Activated CD4-positive, alpha-beta T cell treated with anti-CD3 and anti-CD28 coated beads, Interleukin-2, amount 50 U/mL, for 48 hours (primary cell): Measurements from ENCODE around the gene HCFC1R1.
"Not testable (repeated sequence)": the region's sequence is repeated elsewhere in the genome, so short reads cannot be mapped to it uniquely, and the experiment has no call there.

Experiments used
- DNase-seq, 2 experiments: peaks; one replicate each; pipeline ENCODE4 v3.0.0-alpha.2; 2020

HCFC1R1 gene

DNA sequence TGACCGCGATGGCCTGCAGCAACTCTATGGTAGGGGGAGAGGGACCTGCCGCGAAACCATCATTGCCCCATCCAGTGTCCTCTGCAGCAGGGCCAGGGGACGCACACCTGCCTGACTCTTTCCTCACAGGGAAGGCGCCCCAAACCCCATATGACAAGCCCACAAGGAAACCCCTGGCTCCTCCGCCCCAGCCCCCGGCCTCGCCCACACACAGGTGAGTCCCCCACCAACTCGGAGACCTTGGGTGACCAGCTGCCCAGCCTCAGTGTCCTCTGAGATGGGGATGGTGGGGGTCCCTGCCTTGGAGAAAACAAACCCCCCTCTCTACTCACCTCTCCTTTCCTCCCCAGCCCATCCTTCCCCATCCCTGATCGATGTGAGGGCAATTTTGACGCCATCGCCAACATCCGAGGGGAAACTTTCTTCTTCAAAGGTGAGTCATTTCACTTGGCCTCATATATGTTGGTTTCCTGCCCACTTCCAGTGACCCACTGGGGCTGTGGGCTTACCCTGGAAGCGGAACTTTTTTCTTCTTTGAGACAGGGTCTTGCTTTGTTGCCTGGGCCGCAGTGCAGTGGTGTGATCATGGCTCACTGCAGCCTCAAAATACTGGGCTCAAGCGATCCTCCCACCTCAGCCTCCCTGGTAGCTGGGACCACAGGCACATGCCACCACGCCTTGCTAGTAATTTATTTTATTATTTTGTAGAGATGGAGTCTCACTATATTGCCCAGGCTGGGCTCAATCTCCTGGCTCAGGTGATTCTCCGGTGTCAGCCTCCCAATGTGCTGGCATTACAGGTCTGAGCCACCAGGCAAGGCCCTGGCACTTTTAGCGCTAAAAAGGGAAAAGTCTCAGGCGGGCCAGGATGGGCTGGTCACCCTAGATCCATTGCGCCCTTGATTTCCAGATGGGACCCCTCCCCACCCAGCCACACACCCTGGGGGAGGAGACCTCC, 33.7 kb upstream of the HCFC1R1 start:
- no peak for DNase-seq

DNA sequence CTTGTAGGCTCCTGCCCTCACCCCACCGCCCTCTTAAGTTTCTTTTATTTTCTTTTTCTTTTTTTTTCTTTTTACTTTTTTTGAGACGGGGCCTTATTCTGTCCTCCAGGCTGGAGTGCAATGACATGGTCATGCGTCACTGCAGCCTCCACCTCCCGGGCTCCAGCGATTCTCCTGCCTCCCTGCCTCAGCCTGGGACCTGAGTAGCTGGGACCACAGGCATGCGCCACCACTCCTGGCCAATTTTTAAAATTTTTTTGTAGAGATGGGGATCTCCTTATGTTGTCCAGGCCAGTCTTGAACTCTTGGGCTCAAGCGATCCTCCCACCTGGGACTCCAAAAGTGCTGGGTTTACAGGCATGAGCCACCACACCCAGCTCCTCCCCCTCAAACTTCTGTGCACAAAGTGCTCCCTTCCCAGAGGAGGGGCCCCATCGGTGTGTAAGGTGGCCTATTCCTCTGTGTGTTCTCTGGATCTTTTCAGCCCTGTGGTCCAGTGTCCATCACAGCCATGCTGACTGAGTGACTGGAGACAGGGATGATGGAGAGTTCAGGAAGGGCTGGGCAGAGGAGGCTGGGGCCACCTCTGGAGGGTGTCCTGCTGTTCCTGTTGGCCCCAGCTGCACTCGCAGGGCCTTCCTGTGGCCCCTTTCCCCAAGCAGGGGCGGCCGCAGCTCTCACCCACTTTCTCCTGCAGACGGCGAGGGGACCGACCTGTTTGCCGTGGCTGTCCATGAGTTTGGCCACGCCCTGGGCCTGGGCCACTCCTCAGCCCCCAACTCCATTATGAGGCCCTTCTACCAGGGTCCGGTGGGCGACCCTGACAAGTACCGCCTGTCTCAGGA, 32.8 kb upstream of the HCFC1R1 start:
- no peak for DNase-seq

DNA sequence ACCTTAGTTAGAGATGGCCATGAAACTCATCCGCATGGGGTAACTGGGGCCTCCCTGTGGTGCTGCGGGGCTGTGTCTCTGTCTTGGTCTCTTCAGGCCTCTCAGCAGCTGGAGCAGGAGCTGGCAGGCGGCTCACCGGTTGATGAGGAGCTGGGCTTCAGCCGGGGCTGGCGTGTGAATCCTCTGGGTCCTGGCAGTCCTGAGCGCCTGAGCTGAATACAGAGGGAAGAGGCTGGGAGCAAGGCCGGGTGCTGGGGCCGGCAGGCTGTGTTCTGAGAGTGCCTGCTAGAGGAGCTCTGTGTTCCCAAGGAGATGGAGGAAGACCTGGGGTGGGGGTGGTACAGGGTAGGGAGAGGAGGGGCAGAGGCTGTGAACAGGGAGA, 32.0 kb upstream of the HCFC1R1 start:
- not testable (repeated sequence) for DNase-seq

DNA sequence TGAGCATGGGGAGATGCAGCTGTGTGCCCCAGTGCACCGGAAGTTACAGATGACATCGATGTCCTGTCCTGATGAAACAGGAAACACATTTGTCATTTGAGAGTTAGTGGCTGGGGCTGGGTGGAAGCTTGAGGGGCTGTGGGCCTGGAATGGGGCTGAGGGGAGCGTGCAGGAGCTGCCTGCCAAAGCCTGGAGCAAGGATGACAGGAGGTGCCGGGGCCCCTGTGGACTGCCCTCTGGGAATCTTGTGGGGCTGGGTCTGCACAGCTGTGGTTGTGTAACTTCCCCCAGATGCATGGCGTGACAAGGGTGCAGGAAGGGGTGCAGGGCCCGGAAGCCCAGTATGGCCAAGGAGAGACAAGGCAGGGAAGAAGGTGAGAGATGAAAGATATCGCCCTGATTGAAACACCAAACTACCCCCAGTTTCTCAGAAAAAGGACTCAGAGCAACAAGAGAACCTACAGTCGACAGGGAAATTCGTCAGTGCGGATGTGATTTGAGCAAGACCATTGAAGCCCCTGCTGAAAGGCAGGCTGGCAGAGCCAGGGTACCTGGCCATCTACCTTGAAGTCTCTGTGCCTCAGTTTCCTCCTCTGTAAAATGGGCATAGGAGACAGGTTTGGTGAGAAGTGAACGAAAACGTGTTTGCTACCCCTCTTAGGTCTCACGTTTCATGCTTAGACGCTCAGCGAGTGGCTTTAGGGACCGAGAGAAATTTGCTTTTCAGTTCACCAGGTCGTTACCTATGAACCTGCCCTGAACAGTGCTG, 31.4 kb upstream of the HCFC1R1 start:
- DNase-seq, result no peak

DNA sequence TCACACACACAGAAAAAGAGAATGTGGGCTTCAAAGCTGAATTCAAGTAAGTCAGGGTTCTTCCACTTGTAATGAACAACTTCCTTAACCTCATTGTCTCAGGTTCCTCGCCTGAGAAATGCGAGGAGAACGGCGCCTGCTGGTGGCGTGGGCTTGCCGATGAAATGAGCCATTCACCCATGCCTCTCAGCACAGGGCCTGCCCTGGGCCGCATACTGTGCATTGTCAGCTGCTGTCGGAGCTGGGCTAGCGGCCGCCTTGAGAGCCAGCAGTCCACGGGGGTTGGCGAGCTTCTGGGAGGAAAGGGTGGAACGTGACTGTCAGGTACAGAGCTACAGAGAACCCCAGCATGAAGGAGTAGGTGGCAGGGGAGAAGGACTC, 29.6 kb upstream of the HCFC1R1 start:
- DNase-seq, result not testable (repeated sequence)

DNA sequence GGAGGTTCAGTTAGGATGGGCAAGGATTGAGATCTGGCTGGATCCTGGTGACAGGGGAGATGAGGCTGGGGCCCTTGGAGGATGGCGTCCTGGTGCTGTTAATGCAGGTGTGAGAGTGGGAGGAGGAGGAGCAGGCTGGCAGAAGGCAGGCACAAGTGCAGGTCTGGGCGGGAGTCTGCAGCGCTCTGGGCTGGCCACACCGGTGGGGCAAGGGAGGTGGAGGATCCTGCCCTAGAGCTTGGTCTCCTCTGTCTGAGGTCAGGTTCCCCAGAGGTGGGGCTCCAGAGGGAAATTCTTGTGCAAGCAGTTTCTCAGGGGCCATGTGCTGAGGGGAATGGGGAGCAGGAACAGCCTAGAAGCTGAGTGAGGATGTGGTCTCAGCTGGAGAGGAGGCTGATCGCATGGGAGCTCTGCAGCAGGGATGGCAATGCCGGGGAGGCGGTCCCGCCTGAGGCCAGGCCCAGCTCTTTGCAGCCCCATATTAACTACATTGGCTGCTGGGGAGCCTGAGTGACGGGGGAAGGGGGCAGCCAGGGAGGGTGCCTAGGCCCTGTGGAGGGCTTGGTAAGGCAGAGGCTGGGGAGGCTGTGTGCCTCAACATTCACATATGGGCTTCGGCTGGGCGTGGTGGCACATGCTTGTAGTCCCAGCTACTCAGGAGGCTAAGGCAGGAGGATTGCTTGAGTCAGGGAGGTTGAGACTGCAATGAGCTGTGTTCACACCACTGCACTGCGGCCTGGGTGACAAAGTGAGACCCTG, 29.0 kb upstream of the HCFC1R1 start:
- DNase-seq, result peak in 1 of 2 experiments; percentile 48

DNA sequence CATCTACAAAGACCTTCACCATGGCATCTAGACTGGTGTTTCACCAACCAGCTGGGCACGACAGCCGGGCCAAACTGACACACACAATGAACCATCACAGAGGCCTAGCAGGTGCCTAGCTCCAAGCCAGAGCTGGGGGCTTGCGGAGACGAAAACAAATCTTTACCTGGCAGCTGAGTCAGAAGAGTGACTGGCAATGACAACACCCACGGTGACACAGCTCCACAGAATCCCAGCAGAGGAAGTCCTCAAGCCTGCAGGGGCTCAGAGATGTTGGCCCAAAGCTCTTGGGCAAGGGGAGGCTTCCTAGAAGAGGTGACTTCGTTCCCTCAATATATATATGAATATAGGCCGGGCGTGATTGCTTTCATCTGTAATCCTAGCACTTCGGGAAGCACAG, 27.8 kb upstream of the HCFC1R1 start:
- no peak for DNase-seq

DNA sequence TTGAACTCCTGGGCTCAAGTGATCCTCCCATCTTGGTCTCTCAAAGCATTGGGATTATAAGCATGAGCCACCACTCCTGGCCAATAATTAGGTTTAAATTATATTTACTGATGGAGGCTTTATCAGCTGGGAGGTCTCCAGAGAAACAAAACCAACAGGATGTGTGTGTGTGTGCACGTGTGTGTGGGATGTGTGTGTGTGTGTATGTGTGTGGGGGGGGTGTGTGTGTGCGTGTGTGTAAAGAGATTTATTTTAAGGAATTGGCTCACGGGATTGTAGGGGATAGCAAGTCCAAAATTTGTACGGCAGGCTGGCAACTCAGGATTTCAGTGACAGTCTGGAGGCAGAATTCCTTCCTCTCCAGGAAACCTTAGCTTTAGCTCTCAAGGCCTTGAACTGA, 27.3 kb upstream of the HCFC1R1 start:
- no peak for DNase-seq

DNA sequence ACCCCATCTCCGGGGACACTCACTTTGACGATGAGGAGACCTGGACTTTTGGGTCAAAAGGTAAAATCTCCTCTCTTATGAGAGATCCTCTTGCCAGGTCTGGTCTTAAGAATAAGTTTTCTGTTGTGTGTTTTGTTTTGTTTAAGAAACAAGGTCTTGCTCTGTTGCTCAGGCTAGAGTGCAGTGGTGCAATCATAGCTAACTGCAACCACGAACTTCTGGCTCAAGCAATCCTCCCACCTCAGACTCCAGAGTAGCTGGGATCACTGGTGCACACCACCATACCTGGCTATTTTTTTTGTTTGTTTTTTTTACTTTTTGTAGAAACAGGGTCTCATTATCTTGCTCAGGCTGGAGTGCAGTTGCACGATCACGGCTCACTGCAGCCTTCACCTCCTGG, 26.7 kb upstream of the HCFC1R1 start:
- DNase-seq, result no peak

DNA sequence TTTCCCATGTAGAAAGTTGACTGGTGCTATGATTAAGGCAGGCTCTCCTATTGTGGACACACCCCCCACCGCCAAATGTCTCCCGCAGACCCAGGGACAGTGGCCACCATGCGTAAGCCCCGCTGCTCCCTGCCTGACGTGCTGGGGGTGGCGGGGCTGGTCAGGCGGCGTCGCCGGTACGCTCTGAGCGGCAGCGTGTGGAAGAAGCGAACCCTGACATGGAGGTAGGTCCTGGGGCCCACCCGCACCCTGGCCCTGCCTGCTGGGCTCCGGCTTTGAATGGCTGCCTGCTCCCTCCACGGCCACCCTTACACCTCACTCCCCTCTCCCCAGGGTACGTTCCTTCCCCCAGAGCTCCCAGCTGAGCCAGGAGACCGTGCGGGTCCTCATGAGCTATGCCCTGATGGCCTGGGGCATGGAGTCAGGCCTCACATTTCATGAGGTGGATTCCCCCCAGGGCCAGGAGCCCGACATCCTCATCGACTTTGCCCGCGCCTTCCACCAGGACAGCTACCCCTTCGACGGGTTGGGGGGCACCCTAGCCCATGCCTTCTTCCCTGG, 26.3 kb upstream of the HCFC1R1 start:
- DNase-seq, result no peak

DNA sequence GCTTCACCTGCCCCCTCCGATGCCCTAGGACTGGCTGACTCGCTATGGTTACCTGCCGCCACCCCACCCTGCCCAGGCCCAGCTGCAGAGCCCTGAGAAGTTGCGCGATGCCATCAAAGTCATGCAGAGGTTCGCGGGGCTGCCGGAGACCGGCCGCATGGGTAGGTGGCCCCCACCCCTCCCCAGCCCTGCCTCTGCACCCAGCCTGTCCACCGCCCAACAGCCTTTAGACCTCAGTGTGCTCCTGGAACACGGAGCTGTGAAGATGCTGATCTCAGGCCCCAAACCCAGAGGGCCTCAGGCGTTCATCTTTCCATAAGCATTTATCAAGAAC, 23.6 kb upstream of the HCFC1R1 start:
- no peak for DNase-seq

DNA sequence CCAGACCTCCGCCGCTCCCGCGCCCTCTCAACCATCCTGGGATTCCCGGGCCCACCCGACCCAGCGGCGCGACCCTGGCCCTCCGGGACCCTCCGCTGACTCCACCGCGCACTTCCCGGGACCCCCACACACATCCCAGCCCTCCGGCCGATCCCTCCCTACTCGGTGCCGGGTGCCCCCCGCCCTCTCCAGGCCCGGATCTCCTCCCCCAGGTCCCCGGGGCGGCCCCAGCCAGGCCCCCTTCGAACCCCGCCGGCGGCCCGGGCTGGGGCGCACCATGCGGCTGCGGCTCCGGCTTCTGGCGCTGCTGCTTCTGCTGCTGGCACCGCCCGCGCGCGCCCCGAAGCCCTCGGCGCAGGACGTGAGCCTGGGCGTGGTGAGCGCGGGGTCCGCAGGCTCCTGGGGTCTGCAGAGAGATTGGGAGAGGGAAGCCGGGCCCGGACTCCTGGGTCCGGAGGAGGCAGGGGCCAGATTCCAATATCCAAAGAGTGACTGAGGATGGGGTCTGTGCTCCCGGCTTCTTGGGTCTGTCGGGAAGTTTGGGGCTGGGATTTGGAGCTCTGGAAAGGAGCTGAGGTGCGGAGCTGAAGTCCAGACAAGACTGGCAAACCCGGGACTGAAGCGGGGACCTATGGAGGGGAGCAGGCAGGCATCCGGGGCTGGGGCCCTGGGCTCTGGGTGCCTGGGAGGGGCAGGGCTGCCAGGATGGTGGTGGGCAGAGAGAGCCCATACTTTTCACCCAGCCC, 23.1 kb upstream of the HCFC1R1 start:
- no peak for DNase-seq

DNA sequence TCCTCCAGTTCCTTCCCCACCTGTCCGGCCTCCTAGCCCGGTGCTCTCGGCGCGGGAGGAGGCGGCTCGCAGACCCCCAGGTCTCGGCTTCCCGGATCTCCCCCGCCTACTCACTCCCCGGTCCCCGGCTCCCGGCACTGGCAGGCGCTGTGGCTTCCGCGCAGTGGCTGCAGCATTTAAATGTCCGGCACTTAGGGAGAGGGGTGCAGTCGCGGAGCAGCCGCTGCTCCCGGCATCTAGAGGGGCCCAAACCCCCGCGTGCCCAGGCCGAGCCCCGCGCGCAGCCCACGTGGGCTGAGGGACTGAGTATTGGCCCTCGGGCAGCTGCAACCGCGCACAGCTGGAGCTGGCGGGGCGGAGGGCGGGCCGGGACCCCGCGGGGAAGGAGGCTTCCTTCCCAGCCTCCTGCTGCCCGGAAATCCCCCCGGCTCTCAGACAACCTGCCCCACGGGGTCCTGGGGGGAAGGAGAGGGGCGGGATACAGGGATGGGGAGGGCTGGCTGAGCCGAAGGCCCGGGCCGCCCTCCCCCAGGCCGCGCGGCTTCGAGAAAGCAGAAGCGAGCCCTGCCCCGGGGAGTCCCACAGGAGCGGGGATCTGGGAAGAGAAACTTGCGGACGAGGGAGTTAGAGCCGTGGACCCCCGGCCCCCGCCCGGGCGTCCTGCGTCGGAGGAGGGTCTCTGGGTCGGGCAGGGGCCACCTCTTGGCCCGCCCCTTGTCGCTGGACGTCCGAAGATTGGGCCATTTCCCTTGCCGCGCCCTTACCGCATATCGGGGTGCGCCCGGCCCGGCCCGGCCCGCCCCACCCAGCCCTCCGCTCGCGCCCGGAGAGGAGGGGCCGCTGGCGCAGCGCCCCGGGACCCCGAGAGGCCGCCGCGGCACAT, 22.3 kb upstream of the HCFC1R1 start, which contains the start of gene MMP25:
TSS of gene MMP25 (plus strand) at position 804 of the 883 bp plus-strand sequence. CDS start 357 bp downstream, outside the sequence.
- no peak for DNase-seq

DNA sequence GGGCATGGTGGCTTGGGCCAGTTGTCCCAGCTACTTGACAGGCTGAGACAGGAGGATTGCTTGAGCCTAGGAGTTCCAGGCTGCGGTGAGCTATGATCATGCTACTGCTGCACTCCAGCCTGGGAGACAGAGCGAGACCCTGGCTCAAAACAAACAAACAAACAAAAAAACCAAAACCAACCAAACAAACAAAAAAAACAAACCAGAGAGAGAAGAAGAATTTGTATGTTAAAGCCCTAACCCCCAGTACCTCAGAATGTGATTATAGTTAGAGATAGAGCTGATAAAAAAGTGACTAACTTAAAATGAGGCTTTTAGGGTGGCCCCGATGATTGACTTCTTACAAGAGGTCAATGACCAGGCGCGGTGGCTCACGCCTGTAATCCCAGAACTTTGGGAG, 21.0 kb upstream of the HCFC1R1 start:
- DNase-seq, result no peak

DNA sequence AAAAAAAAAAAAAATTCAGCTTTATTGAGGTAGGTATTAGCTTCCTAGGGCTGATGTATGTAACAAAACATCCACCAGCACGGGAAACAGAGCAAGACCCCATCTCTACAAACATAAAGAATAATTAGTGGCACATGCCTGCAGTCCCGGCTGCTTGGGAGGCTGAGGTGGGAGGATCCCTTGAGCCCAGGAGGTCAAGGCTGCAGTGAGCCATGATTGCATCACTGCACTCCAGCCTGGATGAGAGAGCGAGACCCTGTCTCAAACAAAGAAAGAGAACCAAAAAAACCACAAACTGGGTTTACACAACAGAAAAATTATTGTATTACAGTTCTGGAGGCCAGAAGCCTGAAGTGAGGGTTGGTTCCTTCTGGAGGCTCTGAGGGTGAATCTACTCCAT, 18.6 kb upstream of the HCFC1R1 start:
- no peak for DNase-seq

DNA sequence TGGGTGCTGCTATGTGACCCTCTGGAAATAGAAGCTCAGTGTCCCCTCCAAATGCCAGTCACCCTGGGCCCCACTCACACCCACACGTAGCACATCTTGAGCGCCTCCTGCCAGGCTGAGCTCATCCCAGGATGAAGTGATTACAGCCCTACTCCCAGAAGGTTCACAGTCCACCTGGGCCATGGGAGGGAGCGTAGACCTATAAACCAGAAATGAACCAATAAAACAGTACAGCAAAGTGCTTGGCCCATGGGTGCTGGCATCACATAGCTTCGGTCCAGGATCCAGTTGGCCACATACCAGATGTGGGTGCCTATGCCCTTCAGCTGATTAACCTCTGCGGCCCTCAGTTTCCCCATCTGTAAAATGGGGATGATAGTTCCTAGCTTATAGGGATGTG, 15.2 kb upstream of the HCFC1R1 start:
- no peak for DNase-seq

DNA sequence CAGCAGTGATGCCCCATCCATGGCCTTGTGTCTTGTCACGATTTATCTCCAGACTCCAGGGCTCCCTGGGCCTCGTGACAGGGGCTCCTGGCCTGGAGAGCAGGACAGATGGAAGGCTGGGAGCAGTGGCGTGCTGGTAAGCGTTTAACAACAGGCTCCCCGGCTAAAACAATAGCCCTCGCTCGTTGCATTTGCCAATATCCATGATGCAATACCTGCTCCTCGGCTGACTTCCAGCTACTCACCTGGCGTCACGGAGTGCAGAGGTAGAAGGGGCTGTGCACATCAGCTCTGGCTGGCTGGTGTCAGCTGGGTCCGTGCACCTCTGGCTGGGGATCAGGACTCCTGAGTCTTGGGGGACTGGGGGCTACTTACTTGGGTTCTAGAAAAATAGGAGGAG, 14.5 kb upstream of the HCFC1R1 start:
- no peak for DNase-seq

DNA sequence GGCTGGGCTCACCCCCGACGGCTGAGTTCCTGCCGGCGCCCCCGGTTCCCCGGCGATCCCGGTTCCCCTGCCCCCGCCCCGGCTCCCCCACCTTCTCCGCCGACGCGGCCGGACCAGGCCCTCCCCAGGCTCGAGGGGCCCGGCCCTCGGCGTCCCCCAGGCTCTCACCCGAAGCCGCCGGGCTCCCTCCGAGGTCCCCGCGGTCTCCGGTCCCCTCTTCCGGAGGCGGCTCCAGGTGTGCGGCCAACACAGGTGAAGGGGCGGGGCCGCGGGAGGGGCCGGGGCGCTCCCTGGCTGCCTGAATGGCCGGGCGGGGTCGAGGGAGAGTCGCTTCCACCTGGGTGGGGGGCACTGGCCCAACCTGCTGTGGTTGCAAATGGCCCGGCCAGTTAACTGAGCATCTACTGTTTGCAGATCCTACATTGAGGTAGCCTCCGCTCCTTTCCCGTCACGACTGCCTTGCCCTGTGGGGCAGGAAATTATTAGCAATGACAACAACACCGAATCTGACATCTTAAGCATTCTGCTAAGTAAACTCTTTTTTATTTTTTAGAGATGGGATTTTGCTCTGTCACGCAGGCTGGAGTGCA, 13.1 kb upstream of the HCFC1R1 start, which contains the start of gene BICDL2:
TSS of gene BICDL2 (minus strand) at position 219 of the 590 bp plus-strand sequence. CDS start 1,448 bp downstream, outside the sequence.
- no peak for DNase-seq

DNA sequence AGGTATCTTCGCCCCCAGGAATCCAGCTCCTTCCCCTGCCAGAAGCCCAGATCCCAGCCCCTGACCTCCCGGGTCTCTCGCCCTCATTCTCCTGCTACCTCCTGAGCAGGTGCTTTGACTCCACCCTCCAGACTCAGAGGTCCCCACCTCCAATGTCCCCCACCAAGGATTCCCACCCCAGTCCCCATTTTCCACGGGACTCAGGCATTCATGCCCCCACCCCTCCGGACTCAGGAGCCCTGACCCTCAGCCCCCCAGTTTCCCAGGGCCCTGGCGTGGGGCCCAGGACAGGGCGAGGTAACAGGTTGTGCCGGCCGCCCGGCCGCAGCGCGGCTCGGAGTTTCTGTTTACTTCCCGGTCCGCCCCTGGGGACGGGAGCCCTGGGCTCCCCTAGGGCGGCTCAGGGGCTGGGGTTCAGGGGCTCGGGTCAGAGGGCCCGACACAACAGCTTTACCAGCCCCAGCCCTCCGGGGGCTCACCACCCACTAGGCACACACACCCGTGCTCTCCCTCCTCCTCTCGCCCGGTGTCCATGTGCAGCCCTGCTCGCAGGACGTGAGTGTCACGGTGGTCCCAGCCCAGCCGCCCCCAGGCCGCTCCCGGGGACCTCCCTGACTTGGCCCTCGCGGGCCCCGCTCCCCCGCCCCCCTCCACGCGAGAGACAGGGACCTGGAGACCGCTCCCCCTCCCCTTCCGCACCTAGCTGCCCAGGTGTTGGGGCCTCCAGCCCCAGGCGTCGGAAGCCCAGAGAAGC, 12.4 kb upstream of the HCFC1R1 start:
- no peak for DNase-seq
